ENCODE measurements around the gene CDKL5. TPM values are rescaled to one million over a fixed set of nuclear protein-coding genes. Genes with fewer than 3 reads are reported as not detected.

CDKL5 gene
- total and polyA plus RNA-seq, 12 donors: 1.1 to 12.6 (median 10.0) TPM

DNA sequence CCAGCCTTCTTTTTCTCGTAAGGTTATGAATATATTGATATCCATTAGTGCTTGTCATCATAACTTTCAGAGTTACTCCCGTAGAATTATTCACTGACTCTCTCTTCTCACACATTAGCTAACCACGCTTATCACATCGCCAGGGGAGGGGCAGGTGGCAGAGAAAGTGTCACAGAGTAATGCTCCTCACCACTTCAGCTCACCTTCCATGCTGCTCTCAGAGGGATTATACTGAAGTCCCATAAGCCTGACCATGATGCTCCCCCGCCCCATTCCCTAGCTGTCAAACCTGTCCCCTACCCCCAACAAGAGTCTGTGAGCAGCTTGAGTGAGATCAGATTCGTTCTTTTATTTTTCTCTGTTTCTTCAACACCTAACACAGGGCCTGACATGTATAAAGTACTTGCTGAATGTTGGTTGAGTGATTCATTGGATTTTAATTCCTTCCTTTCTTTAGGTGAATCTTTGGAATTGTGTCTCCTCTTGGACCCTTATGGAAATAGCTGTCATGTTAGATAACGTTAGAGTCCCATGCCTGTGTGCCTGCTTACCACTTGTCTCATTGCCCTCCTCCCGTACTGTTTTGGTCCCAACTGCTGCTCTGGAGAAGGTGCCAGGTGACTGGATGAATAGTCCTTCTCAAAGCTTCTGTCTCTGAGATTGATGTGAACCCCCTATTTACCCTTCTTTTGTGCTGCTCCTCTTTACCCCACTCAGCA, 191.4 kb downstream of the CDKL5 start:
- no peaks in the 10 kb centered on the region for H3K4me1 ChIP-seq
- no peaks in the 10 kb centered on the region for H3K9me3 ChIP-seq
- no peak overlapping the region for H3K4me3 ChIP-seq
- intact Hi-C loops (cut with DNase I): no loop called here
- ATAC-seq (no peak), DNase-seq (no peak)
- peaks cover 0 to 4% (median 0%) of the 10 kb centered on the region in 9 donors for H3K36me3 ChIP-seq
- H3K27me3 ChIP-seq: no peaks in the 10 kb centered on the region
- TF ChIP-seq, protein P1, sequence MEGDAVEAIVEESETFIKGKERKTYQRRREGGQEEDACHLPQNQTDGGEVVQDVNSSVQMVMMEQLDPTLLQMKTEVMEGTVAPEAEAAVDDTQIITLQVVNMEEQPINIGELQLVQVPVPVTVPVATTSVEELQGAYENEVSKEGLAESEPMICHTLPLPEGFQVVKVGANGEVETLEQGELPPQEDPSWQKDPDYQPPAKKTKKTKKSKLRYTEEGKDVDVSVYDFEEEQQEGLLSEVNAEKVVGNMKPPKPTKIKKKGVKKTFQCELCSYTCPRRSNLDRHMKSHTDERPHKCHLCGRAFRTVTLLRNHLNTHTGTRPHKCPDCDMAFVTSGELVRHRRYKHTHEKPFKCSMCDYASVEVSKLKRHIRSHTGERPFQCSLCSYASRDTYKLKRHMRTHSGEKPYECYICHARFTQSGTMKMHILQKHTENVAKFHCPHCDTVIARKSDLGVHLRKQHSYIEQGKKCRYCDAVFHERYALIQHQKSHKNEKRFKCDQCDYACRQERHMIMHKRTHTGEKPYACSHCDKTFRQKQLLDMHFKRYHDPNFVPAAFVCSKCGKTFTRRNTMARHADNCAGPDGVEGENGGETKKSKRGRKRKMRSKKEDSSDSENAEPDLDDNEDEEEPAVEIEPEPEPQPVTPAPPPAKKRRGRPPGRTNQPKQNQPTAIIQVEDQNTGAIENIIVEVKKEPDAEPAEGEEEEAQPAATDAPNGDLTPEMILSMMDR (IDR thresholded peaks at IDR 0.05): no peak
- WGBS, 2 donors: 85 to 87% methylated on average over 8 of the region's 8 CpGs
- no peak overlapping the region for H3K27ac ChIP-seq

DNA sequence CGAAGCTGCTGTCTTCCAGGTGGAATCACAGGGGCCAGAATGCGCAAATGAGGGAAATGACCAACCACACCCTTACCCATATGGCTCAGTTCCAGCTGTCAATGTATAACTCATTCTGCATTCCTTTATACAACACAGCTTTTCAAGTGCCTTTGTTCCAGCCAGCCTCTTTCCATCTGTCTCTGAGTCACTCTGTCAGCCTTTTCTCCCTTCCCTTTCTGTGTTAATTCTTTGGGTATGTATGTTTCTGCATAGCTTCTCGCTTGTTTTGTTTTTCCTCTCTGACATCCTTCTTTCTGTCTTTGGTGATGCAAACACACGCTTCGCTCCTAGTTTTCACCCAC, 192.0 kb downstream of the CDKL5 start:
- Histone ChIP-seq H3K9me3 (no peaks in the 10 kb centered on the region), H3K36me3 (peaks cover 0 to 4% (median 0%) of the 10 kb centered on the region in 9 donors), H3K4me1 (no peaks in the 10 kb centered on the region), H3K27ac (no peak overlapping the region), H3K27me3 (no peaks in the 10 kb centered on the region), H3K4me3 (no peak overlapping the region)
- intact Hi-C loops (cut with DNase I): no loop called here
- DNase-seq (no peak), ATAC-seq (no peak)
- TF ChIP-seq, protein P1 (IDR thresholded peaks at IDR 0.05): no peak
- 87 to 90% methylated on average over 5 of the region's 5 CpGs for WGBS, 2 donors

DNA sequence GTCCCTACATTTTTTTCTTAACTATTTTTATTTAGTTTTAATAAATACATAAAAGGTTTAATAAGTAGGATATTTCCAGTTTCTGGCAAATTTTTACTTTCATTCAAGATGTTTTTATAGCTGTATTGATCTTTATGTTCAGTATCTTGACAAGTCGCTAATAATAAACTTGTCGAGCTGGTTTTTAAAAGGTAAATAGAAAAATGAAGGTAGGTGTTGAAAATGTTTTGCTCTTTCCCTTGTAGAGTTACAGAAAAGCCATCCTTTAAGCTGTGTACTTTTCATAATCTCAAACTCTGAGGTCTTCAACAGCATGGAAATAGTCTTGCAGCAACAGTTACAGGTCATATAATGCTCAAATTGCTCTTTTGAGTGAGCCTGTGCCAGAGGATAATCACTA, 193.9 kb downstream of the CDKL5 start:
- ATAC-seq: no peak
- no peaks in the 10 kb centered on the region for H3K9me3 ChIP-seq
- intact Hi-C loops (cut with DNase I): no loop called here
- no peaks in the 10 kb centered on the region for H3K27me3 ChIP-seq
- no peak overlapping the region for H3K4me3 ChIP-seq
- no peak for DNase-seq
- H3K4me1 ChIP-seq: no peaks in the 10 kb centered on the region
- WGBS, 2 donors: 90 to 100% methylated on average over 2 of the region's 2 CpGs
- H3K36me3 ChIP-seq: no peaks in the 10 kb centered on the region
- no peak overlapping the region for H3K27ac ChIP-seq
- TF ChIP-seq, protein P1 (IDR thresholded peaks at IDR 0.05): no peak

DNA sequence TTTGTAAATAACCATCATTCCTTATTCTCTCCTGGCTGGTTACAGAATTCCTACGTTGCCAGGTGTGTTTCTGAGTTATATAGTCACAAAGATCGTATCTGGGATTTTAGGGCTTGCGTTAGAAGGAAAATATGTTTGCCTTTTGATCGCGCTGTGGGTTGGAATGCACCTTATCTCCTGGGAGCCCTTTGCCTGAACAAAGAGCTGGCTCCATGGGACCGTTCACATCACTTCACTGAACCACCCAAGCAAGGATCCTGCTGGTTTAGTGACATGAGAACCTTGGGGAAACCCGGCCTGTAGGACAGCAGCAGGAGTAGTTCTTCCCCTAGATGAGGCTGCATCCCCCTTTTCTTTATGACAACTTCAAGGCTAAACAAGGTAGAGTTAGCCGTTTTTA, 194.9 kb downstream of the CDKL5 start:
- Histone ChIP-seq H3K4me3 (no peak overlapping the region), H3K27me3 (no peaks in the 10 kb centered on the region), H3K9me3 (no peaks in the 10 kb centered on the region), H3K36me3 (peaks cover 0 to 5% (median 2%) of the 10 kb centered on the region in 9 donors), H3K4me1 (no peaks in the 10 kb centered on the region), H3K27ac (no peak overlapping the region)
- intact Hi-C loops (cut with DNase I): no loop called here
- DNase-seq (no peak), ATAC-seq (no peak)
- WGBS, 2 donors: 68 to 76% methylated on average over 8 of the region's 8 CpGs
- TF ChIP-seq, protein P1 (IDR thresholded peaks at IDR 0.05): no peak

All from heart right ventricle (tissue), 16 donors.